Neural crest cell (in vitro differentiated cells): ENCODE data around the gene ADK. TPM values are rescaled to one million over a fixed set of nuclear protein-coding genes. Genes with fewer than 3 reads are reported as not detected.
"Not testable (repeated sequence)": the region's sequence is repeated elsewhere in the genome, so short reads cannot be mapped to it uniquely, and the experiment has no call there.

Experiments used
- DNase-seq: peaks from one replicate; pipeline ENCODE4 v3.0.0; 2021; ENCODE audit warnings: low read depth, mixed read lengths, low spot score
- H3K27ac Mint-ChIP-seq: one replicate; pipeline ENCODE4 v1.8.0; 2021; ENCODE audit warnings: mild to moderate bottlenecking, mixed read lengths; ENCODE audit not compliant: unreplicated experiment
- H3K27me3 Mint-ChIP-seq: 2 replicates; pipeline ENCODE4 v1.8.0; 2021; ENCODE audit warnings: low read depth, mild to moderate bottlenecking, mixed read lengths
- H3K36me3 Mint-ChIP-seq: 2 replicates; pipeline ENCODE4 v1.8.0; 2021; ENCODE audit warnings: low read depth, mild to moderate bottlenecking, mixed read lengths
- H3K4me1 Mint-ChIP-seq: 2 replicates; pipeline ENCODE4 v1.8.0; 2021; ENCODE audit warnings: mixed read lengths
- H3K4me3 Mint-ChIP-seq: one replicate; pipeline ENCODE4 v1.8.0; 2021; ENCODE audit warnings: mild to moderate bottlenecking, mixed read lengths
- H3K9me3 Mint-ChIP-seq: 2 replicates; pipeline ENCODE4 v1.8.0; 2021; ENCODE audit warnings: mixed read lengths
- CTCF ChIP-seq: fragments of 200-600 bp; sonication (generic); conservative IDR thresholded peaks from 2 replicates; pipeline ENCODE4 v1.5.0; 2021; ENCODE audit warnings: antibody characterized with exemption, mild to moderate bottlenecking
- total RNA-seq: library from RNA; stranded (reverse); gene quantifications from 2 replicates; pipeline ENCODE4 v1.2.1, GENCODE V29; 2021

The ADK gene
- total RNA-seq, 1 donor from 2014 or later: 35.6 TPM

GRCh38 chr10:74133923-74134820, 16.8 kb upstream of the ADK start:
- TF ChIP-seq CTCF: no peak
- Mint-ChIP-seq H3K4me1 (no peaks in the 10 kb centered on the region), H3K27me3 (no peaks in the 10 kb centered on the region), H3K4me3 (no peak overlapping the region), H3K27ac (no peak overlapping the region), H3K9me3 (no peaks in the 10 kb centered on the region), H3K36me3 (peaks cover 18% of the 10 kb centered on the region)
- no peak for DNase-seq

- Mint-ChIP-seq H3K36me3 (peaks cover 18% of the 10 kb centered on the region), H3K9me3 (no peaks in the 10 kb centered on the region), H3K27ac (no peak overlapping the region), H3K4me1 (no peaks in the 10 kb centered on the region), H3K4me3 (no peak overlapping the region), H3K27me3 (no peaks in the 10 kb centered on the region)
- no peak for TF ChIP-seq CTCF
- DNase-seq: no peak
These were observed 15.6 kb upstream of the ADK start for GRCh38 chr10:74135452-74135851.

- Mint-ChIP-seq H3K4me1 (no peaks in the 10 kb centered on the region), H3K9me3 (no peaks in the 10 kb centered on the region), H3K27me3 (no peaks in the 10 kb centered on the region), H3K4me3 (no peak overlapping the region), H3K36me3 (peaks cover 15% of the 10 kb centered on the region), H3K27ac (no peak overlapping the region)
- TF ChIP-seq CTCF: no peak
- DNase-seq: no peak
These were observed 13.0 kb upstream of the ADK start for GRCh38 chr10:74137992-74138391.

- H3K27me3 Mint-ChIP-seq, H3K4me1 Mint-ChIP-seq, H3K27ac Mint-ChIP-seq, DNase-seq, H3K9me3 Mint-ChIP-seq, H3K4me3 Mint-ChIP-seq: not testable (repeated sequence)
- peaks cover 15% of the 10 kb centered on the region for H3K36me3 Mint-ChIP-seq
These were observed 12.4 kb upstream of the ADK start for GRCh38 chr10:74138596-74138995.

GRCh38 chr10:74139981-74140380, 11.0 kb upstream of the ADK start:
- Mint-ChIP-seq H3K4me1 (no peaks in the 10 kb centered on the region), H3K9me3 (no peaks in the 10 kb centered on the region), H3K4me3 (no peak overlapping the region), H3K27ac (no peak overlapping the region), H3K27me3 (no peaks in the 10 kb centered on the region), H3K36me3 (peaks cover 12% of the 10 kb centered on the region)
- DNase-seq: no peak
- no peak for TF ChIP-seq CTCF

- no peak overlapping the region for H3K27ac Mint-ChIP-seq
- no peak overlapping the region for H3K4me3 Mint-ChIP-seq
- peaks cover 12% of the 10 kb centered on the region for H3K36me3 Mint-ChIP-seq
- no peaks in the 10 kb centered on the region for H3K4me1 Mint-ChIP-seq
- H3K27me3 Mint-ChIP-seq: no peaks in the 10 kb centered on the region
- DNase-seq: no peak
- TF ChIP-seq CTCF: no peak
- H3K9me3 Mint-ChIP-seq: no peaks in the 10 kb centered on the region
These were observed 10.5 kb upstream of the ADK start for GRCh38 chr10:74140553-74140952.
